CD14-positive monocyte (primary cell): ENCODE measurements around the gene ERO1A. TPM values are rescaled to one million over a fixed set of nuclear protein-coding genes. Genes with fewer than 3 reads are reported as not detected.

Experiments
- DNase-seq, 3 donors: peaks; one replicate each; pipeline ENCODE4 v3.0.0-alpha.2; 2011 to 2022
- H2AFZ ChIP-seq: 2 replicates; pipeline ENCODE4 v1.6.0; 2012; ENCODE audit warnings: mild to moderate bottlenecking, low read depth, low read length, inconsistent platforms; ENCODE audit not compliant: insufficient read depth, poor library complexity, severe bottlenecking
- H3K27ac ChIP-seq, 2 donors: 1 replicate in 1 of 2; 2 replicates in 1 of 2; pipeline ENCODE4 v1.5.1; 2012 to 2013; ENCODE audit warnings: low read length in 2 of 2, control low read depth in 1 of 2, inconsistent platforms in 1 of 2, low read depth in 1 of 2, mild to moderate bottlenecking in 1 of 2
- H3K27me3 ChIP-seq, 2 donors: one replicate each; pipeline versions ENCODE4 v1.6.0 to v1.6.1; 2011 to 2013; ENCODE audit warnings: low read length in 2 of 2; ENCODE audit not compliant: control insufficient read depth in 2 of 2, insufficient read depth in 2 of 2
- H3K36me3 ChIP-seq, 2 donors: replicated peaks in 1 of 2; 1 replicate in 1 of 2; 2 replicates in 1 of 2; pipeline versions ENCODE4 v1.5.1 to v1.6.1; 2012 to 2013; ENCODE audit warnings: low read length in 2 of 2, control low read depth in 1 of 2, inconsistent platforms in 1 of 2, mild to moderate bottlenecking in 1 of 2; ENCODE audit not compliant: insufficient read depth in 2 of 2, control insufficient read depth in 1 of 2
- H3K4me1 ChIP-seq, 2 donors: 1 replicate in 1 of 2; 2 replicates in 1 of 2; pipeline versions ENCODE4 v1.5.1 to v1.6.1; 2012 to 2013; ENCODE audit warnings: low read length in 2 of 2, control low read depth in 1 of 2, inconsistent platforms in 1 of 2, mild to moderate bottlenecking in 1 of 2, moderate library complexity in 1 of 2; ENCODE audit not compliant: insufficient read depth in 2 of 2, control insufficient read depth in 1 of 2
- H3K4me2 ChIP-seq: replicated peaks from 2 replicates; pipeline ENCODE3; 2012; ENCODE audit warnings: low read length, moderate library complexity, mild to moderate bottlenecking; ENCODE audit not compliant: poor library complexity, severe bottlenecking; ENCODE audit errors: extremely low read depth
- H3K4me3 ChIP-seq, 3 experiments: fragments of 200-600 bp in 1 of 3; sonication (generic) in 1 of 3; replicated peaks in 1 of 3; 1 replicate in 2 of 3; 2 replicates in 1 of 3; pipeline ENCODE4 v1.5.1; 2011 to 2013; ENCODE audit warnings: low read length in 3 of 3, mild to moderate bottlenecking in 3 of 3, control low read depth in 2 of 3, low read depth in 2 of 3, inconsistent platforms in 1 of 3, moderate library complexity in 1 of 3
- H3K79me2 ChIP-seq: 2 replicates; pipeline ENCODE4 v1.6.0; 2012; ENCODE audit warnings: mild to moderate bottlenecking, control low read depth, inconsistent platforms, low read length, moderate library complexity; ENCODE audit not compliant: insufficient read depth
- H3K9ac ChIP-seq: 2 replicates; pipeline ENCODE4 v1.6.0; 2017; ENCODE audit warnings: low read length, mild to moderate bottlenecking; ENCODE audit not compliant: insufficient read depth, poor library complexity, severe bottlenecking
- H3K9me3 ChIP-seq, 2 donors: replicated peaks in 1 of 2; 1 replicate in 1 of 2; 2 replicates in 1 of 2; pipeline versions ENCODE4 v1.5.1 to v1.6.1; 2012 to 2013; ENCODE audit warnings: low read length in 2 of 2, control low read depth in 1 of 2; ENCODE audit not compliant: control insufficient read depth in 1 of 2, insufficient read depth in 1 of 2
- H4K20me1 ChIP-seq: 2 replicates; pipeline ENCODE4 v1.6.0; 2012; ENCODE audit warnings: mild to moderate bottlenecking, low read length, control low read depth, moderate library complexity; ENCODE audit not compliant: insufficient read depth
- H3K27ac Mint-ChIP-seq, 7 donors: one replicate each; pipeline ENCODE4 v1.8.0; 2020; ENCODE audit warnings: mild to moderate bottlenecking in 7 of 7, mixed read lengths in 7 of 7, moderate library complexity in 6 of 7, inconsistent platforms in 2 of 7
- H3K27me3 Mint-ChIP-seq, 3 donors: one replicate each; pipeline ENCODE4 v1.8.0; 2021 to 2022; ENCODE audit warnings: low read depth in 3 of 3, mild to moderate bottlenecking in 3 of 3, mixed read lengths in 3 of 3, moderate library complexity in 3 of 3, inconsistent platforms in 1 of 3
- H3K36me3 Mint-ChIP-seq, 2 donors: one replicate each; pipeline ENCODE4 v1.8.0; 2020; ENCODE audit warnings: mixed read lengths in 2 of 2, inconsistent platforms in 1 of 2, mild to moderate bottlenecking in 1 of 2
- H3K4me1 Mint-ChIP-seq: one replicate; pipeline ENCODE4 v1.8.0; 2020; ENCODE audit warnings: mild to moderate bottlenecking, mixed read lengths
- H3K4me3 Mint-ChIP-seq, 2 donors: one replicate each; pipeline ENCODE4 v1.8.0; 2020; ENCODE audit warnings: mild to moderate bottlenecking in 2 of 2, mixed read lengths in 2 of 2, moderate library complexity in 1 of 2
- H3K9me3 Mint-ChIP-seq, 7 donors: one replicate each; pipeline ENCODE4 v1.8.0; 2020 to 2022; ENCODE audit warnings: mixed read lengths in 7 of 7, mild to moderate bottlenecking in 6 of 7, moderate library complexity in 6 of 7, inconsistent platforms in 2 of 7
- CTCF ChIP-seq: fragments of 200-600 bp; IDR thresholded peaks from one replicate; pipeline ENCODE4 v1.8.0; 2022; ENCODE audit warnings: antibody characterized with exemption, mild to moderate bottlenecking
- WGBS: methylation state at CpG from one replicate; pipeline ENCODE4 v1.1.5; 2013; ENCODE audit warnings: missing lambda C conversion rate; ENCODE audit not compliant: insufficient coverage; 5-methylcytosine and 5-hydroxymethylcytosine counted together
- intact Hi-C, 2 donors: fragments of 100-400 bp; cut with micrococcal nuclease; formaldehyde crosslinking; loops; one replicate each; pipeline versions ENCODE4 v1.15.0 to v1.15.1; 2023
- polyA plus RNA-seq, 3 donors: library from polyadenylated mRNA; depleted of rRNA in 1 of 3; unstranded in 2 of 3; stranded (reverse) in 1 of 3; fragments of 300-500 nt in 2 of 3; fragments of >200 nt in 1 of 3; fragmentation: Illumina TruSeq in 2 of 3; gene quantifications; 1 replicate in 2 of 3; 2 replicates in 1 of 3; pipeline ENCODE4 v1.2.3, GENCODE V29; 2012 to 2021

Gene ERO1A
- polyA plus RNA-seq, 3 donors, result 22.1 to 39.5 (median 29.2) TPM

GRCh38 chr14:52598568-52598967 lies 96.8 kb downstream of the ERO1A start:
- TF ChIP-seq CTCF, result no peak
- Mint-ChIP-seq H3K4me3 (no peak overlapping the region), H3K36me3 (no peaks in the 10 kb centered on the region), H3K27ac (no peak overlapping the region), H3K9me3 (peaks cover 3 to 23% (median 12%) of the 10 kb centered on the region in 7 donors), H3K4me1 (peaks cover 5% of the 10 kb centered on the region), H3K27me3 (peaks cover 0 to 2% (median 0%) of the 10 kb centered on the region in 3 donors)
- Histone ChIP-seq H3K79me2 (no peaks in the 10 kb centered on the region), H3K27ac (no peak overlapping the region), H3K4me2 (no peak overlapping the region), H2AFZ (no peak overlapping the region), H3K4me1 (no peaks in the 10 kb centered on the region), H3K9me3 (no peaks in the 10 kb centered on the region), H3K27me3 (no peaks in the 10 kb centered on the region), H3K9ac (no peak overlapping the region), H3K36me3 (no peaks in the 10 kb centered on the region), H3K4me3 (no peak overlapping the region), H4K20me1 (no peaks in the 10 kb centered on the region)
- no peak for DNase-seq
- WGBS, result no CpG with 5 or more reads among the region's 1 CpG
- intact Hi-C loops, result no loop called here

- no peak overlapping the region for H3K4me3 Mint-ChIP-seq
- Histone ChIP-seq H4K20me1 (no peaks in the 10 kb centered on the region), H3K4me1 (no peaks in the 10 kb centered on the region), H3K27me3 (no peaks in the 10 kb centered on the region), H3K36me3 (no peaks in the 10 kb centered on the region), H2AFZ (no peak overlapping the region), H3K79me2 (no peaks in the 10 kb centered on the region), H3K27ac (no peak overlapping the region), H3K9ac (no peak overlapping the region), H3K9me3 (no peaks in the 10 kb centered on the region), H3K4me2 (no peak overlapping the region), H3K4me3 (no peak overlapping the region)
- H3K4me1 Mint-ChIP-seq, result no peaks in the 10 kb centered on the region
- H3K27ac Mint-ChIP-seq, result no peak overlapping the region
- no peaks in the 10 kb centered on the region for H3K36me3 Mint-ChIP-seq
- DNase-seq, result no peak
- H3K27me3 Mint-ChIP-seq, result peaks cover 0 to 2% (median 0%) of the 10 kb centered on the region in 3 donors
- no peak for TF ChIP-seq CTCF
- intact Hi-C loops, result no loop called here
- peaks cover 5 to 23% (median 13%) of the 10 kb centered on the region in 7 donors for H3K9me3 Mint-ChIP-seq
- WGBS, result 100% methylated on average over 2 of the region's 5 CpGs
Observed at GRCh38 chr14:52596861-52597260, 98.5 kb downstream of the ERO1A start.
